Cardiac septum (tissue), 1 donor: Measurements from ENCODE around the gene OPCML. TPM values are rescaled to one million over a fixed set of nuclear protein-coding genes. Genes with fewer than 3 reads are reported as not detected.

Experiments
- DNase-seq: peaks from one replicate; pipeline ENCODE4 v3.0.0-alpha.2; 2020; ENCODE audit warnings: low spot score
- intact Hi-C: fragments of 100-400 bp; cut with DNase I; formaldehyde crosslinking; loops from one replicate; pipeline ENCODE4 v1.14.0; 2022
- total RNA-seq: library from RNA; stranded (reverse); fragmentation: NEBNext Ultra II Directional; extraction: Animal tissue kit (Norgen Biotek cat#: 25700); gene quantifications from one replicate; pipeline ENCODE4 v1.2.1, GENCODE V29; 2021
- donor health status: DM: no; HTN: no; CAD: no.

The OPCML gene
- total RNA-seq, 1 donor from 2014 or later: 0.27 TPM

DNA sequence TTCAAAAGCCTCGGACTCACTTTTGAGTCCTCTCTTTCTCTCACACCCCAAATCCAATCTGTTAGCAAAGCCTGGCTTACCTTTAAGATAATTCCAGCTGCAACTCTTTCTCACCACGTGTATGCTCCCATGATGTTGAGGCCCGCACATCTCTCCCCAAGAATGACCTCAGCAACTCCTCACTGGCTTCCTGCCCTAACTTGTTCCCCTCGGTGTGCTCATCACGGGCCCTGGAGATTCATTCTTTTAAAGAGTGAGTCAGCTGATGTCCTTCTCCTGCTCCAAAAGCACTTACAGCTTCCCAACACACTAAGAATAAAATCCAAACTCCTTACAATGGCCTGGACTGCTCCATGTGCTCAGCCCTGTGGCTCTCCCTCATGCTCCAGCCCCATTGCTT is 1041.3 kb downstream of the OPCML start:
- intact Hi-C loops: no loop called here
- DNase-seq: no peak

DNA sequence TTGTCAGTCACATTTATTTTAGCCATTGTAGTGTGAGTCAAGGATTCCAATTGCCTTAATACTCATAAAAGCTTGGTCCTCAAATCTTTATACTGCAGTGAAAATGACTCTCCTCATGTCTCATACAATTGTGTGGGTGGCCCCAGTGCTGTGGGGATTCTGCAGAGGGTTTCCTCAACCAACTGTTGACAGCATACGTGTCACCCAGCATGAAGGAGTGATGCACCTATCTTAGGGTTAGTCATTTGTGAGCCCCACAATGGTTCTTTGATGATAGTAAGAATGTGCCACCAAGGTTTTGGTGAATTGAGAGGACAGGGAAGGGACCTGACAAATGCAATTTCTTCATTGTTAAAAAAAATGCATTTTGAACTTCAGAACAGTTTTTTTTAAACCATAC is 1046.2 kb downstream of the OPCML start:
- intact Hi-C loops: no loop called here

DNA sequence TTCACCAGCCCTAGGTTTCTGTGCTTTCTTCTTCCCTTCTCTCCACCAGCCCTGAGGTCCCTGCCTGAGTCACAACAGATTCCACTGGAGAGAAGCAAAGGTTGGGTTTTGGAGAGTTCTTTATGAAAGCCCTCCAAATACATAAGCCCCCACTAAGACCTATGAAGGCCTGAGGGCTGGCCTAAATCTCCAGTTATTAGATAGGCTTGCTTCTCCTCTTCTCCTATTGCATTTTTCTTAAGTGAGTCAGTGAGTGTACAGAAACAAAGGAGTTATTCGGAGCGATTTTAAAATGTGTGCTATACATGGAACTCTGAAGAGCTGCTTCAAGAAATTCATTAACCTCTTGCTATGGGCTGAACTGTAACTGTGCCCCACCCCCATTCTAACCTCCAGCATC is 1057.3 kb downstream of the OPCML start:
- intact Hi-C loops: no loop called here
- DNase-seq: no peak

More for the DNA sequence above, 1046.2 kb downstream of the OPCML start:
- no peak for DNase-seq

DNA sequence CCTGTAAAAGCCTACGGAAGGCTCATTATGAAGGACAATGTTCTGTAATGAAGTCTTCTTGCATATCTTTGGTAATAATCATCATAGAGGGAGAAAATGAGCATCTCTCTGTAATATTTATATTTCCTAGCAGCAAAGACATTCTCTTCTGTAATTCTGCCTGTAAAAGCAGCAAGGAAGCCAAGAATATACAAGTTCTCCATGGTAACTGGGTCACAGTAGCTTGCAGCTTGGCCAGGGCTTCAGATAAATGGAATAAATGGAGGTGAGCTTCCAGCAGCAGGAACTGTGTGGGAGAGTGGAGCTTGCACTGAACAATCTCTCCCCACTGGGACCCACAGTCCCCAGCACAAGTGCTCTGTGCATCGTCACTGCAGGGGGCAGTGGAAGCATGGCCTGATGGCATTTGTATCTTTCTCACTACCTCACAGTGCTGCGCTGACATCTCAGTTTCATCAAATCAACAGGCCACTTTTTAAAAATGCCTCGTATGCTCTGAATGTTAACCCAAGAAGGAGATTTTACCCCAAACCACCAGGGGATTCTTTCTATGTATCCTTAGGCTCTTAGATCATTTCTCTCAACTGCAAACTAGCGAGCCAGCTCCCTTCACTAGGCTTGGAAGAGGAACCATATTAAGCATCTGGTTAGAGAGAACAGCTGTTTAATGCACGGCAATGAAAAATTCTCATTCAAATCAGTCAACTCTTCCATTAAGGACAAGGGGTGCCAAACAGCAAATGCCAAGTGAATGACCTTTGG is 1059.7 kb downstream of the OPCML start:
- no peak for DNase-seq
- intact Hi-C loops: no loop called here

DNA sequence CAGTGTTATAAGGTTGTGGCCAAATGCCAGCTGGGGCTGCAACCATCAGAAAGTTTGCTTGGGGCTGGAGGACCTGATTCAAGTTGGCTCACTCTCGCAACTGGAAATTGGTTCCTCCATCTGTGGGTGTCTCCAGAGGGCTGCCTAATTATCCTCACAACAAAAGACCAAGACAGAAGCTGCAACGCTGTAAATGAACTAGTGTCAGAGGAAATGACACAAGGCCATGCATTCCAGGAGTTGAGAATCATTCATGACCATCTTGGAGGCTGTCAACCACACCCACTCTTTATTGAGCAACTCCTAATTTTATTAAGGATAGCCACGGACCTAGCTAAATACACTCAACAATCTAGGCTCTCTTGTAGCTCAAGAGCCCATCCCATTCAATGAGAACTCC is 1060.8 kb downstream of the OPCML start:
- intact Hi-C loops: no loop called here

DNA sequence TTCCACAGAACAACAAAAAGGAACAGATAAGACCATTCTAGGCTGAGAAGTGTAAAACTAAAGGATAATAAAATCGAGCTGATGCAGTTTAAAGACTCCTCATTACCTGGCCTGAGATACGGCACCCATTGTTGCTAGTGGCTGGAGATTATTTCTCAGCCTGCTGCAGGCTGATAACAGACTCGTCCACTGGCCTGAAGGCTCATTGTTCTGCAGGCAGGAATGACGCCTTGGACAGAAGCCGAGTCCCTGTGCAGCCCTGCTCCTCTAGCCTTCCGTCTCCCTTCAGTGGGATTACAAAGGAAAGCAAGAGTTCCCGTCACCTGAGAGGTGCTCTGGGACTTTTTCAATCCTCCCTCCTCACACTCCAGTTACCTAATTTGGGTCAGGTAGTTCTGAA is 1065.3 kb downstream of the OPCML start:
- intact Hi-C loops: no loop called here
- no peak for DNase-seq

More for the DNA sequence above, 1060.8 kb downstream of the OPCML start:
- DNase-seq: no peak

DNA sequence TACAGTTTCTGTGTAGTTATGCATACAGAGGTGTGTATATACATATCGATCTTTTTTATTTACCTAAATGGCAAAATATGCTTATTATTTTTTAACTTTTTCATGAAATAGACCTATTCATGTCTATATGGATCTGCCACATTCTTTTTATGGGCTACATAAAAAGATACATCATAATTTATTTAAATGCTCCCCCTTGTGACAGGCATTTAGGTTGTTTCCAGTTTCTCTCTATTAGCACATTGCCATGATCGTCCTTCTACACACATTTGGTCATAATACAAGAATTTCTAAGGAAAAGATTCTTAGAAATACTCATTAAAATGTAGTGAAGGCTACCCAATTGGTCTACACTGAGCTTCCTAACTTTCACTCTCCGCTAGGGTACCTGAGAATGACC is 1067.4 kb downstream of the OPCML start:
- intact Hi-C loops: no loop called here
- DNase-seq: no peak

DNA sequence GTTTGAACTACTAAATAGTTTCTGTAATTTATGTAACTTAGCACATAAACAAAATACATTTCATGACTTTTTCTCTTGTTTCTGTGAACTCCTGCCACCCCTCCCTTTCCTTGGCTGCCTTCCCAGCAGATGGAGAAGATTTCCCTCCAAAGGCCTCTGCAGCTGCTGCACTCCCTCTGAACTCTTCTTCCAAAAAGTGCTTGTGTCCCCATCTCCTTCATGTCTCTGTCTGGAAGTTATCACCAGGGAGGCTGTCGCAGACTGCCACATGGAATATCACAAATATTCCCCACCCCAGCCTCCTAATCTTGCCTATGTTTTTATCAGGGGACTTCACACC is 1068.3 kb downstream of the OPCML start:
- intact Hi-C loops: no loop called here
- DNase-seq: no peak

DNA sequence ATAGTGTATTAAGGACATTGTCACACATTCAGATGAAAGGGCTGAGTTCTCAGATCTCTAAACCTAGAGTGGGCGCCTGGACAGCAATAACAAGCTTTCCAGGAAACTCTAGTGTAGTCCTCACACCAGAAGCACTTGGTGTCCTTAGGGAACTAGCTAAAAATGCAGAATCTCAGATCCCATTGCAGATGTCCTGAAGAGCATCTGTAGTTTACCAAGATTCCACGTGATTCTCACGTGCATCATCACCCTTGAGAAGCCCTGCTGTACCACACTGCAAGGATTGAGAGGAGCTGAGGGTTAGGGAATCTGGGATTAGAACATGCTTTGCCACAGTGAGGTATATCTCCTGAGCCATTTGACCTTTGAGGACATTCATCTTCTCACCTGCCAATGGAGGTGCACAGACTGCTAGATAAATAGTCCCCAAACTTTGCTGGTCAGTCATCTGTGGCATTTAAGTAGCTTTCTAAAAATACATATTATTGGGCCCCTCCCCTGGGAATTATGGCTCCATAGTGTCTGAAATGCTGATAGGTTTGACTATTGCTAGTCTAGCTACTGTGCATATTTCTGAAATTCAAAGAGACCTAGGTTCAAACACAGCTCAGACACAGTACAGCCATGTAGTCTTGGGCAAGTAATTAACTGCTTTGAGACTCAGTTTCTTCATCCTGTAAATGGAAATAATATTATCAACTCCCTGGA is 1068.9 kb downstream of the OPCML start:
- intact Hi-C loops: no loop called here
- no peak for DNase-seq

DNA sequence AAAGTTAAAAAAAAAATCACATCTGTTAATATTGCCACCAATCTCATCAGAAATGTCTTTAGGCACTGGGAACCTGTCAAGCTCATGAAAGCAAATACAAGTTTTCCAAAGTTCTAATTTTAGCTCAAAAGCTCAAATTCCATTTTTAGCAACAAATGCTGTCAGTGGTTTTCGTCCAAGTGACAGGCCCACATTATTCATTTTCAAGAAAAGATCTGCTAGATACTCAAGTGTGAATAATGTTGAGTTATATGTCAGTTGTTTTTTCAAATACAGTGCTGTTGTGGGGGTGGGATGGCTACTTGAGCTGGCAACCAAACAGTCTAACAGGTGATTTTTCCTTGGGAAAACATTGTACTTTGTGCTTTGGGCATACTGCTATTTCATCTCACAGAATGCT is 1072.6 kb downstream of the OPCML start:
- no peak for DNase-seq
- intact Hi-C loops: no loop called here

DNA sequence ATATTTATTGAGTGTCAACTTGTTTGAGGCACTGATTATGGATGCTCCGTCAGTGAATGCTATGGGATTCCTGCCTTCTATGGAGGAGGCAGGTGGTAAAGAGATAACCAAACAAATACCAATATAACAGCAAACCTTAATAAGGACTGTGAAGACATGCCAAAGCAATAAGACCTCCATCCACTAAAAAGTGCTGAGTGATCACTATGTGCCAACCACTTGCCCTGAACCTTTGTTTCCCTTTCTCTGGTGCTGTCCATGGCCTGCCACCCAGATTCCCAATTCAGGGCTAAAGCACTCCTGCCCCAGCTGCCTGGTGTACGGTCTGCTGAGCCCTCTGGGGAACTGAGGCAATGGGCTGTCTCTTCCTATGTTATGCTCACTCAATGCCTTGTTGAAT is 1074.9 kb downstream of the OPCML start:
- no peak for DNase-seq
- intact Hi-C loops: no loop called here

DNA sequence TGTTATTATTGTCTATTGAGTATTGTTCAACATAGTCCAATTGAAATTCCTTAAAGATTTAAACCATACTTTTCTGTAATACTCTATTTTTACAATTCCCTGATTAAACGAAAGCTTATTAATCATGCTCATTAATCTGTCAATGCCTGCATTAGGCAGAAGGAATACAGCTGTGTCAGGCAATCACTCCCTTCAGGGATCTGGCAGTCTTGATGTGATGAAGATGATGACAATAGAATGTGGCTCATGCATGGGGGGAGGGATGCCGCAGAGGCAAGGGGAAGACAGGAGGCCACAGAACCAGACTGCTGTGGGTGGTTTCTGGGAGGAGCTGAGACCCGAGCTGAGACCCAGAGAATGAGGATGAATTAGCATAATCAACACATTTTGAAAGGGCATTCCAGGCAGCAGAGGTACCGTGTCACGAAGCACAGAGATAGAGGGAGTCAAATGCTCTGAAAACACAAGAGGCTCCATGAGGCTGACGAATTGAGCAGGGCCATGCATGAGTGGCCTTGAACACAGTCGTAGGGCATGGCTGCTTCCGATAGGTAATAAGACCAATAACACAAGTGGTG is 1075.5 kb downstream of the OPCML start:
- intact Hi-C loops: no loop called here
- DNase-seq: no peak

DNA sequence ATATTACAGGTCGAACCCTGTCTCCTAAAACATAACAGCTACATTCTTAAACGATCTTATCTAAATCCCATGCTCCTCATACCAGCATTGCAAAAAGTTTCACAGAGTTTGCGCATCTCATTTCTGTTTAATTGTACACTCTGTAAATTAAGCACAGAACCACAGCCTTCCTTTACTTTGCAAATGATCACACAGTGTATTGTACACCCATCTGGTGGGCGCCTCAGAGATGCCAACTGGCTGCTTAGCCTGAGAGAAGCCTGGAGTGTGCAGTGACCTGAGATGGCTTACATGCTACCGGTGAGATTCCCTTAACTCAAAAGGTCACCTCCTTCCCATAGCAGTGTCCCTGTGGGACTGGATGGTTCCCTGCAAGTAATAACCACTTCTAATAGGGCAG is 1077.3 kb downstream of the OPCML start:
- intact Hi-C loops: no loop called here
- no peak for DNase-seq

DNA sequence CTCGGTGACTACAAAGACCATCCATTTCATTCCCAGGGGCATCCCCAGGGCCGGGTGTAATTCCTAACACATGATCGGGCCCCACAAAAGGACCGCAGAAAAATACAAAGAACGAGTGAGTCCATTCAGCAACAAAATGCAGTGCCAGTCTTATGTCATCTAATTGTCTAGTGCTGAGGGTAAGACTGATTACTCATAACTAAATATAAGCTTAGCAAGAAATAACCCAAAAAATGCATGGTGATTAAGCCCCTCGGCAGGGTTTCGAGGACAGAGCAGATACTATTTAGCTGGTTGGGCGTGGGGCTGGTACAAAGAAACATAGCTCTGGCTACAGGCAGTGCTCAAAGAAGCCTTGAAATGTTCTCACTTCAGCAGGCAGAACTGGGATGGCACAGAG is 1078.9 kb downstream of the OPCML start:
- no peak for DNase-seq
- intact Hi-C loops: no loop called here

DNA sequence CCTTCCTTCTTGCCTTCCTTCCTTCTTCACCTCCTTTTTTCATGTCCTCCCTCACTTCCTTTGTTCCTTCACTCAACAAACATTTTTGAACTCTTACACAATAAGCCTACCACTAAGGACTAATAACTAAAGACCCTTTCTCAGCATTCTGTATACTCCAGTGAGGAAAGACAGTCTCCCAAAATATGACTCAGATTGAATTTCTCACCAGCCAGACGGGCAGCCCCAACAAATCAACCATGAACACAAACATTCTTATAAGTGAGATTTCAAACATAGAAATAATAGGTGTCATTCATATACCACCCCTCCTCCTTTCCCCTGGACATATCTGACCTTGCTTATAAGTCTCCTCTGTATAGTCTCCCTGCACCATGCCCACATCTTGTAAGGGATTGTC is 1079.7 kb downstream of the OPCML start:
- intact Hi-C loops: no loop called here
- no peak for DNase-seq

DNA sequence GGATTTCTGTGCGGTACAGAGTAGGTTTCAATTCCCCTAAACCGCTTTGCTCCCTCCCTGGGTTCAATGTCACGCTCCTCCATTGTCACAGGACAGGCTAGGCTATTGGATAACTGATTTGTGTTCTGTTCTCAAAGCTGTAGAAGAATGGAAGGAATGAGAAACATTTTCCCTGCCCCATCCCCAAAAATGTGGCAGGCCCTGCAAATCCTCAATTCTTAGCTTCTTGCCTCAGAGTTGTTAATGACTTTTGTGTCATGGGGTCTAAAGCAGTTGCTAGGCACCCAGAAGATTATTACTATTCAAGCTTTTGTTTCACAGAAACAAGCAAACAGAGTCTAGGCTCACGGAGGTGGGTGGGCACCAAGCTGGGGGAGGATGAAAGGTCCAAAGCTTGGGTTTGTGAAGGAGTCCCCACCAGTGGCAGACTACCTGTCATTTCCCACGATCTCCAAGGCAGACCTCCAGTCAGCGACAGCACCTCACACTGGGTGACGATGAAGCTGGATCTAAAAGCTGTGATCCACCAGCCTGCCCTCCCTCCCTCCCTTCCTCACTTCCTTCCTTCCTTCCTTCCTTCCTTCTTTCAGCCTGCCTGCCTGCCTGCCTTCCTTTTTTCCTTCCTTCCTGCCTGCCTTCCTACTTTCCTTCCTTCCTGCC is 1080.2 kb downstream of the OPCML start:
- intact Hi-C loops: no loop called here
- DNase-seq: no peak

DNA sequence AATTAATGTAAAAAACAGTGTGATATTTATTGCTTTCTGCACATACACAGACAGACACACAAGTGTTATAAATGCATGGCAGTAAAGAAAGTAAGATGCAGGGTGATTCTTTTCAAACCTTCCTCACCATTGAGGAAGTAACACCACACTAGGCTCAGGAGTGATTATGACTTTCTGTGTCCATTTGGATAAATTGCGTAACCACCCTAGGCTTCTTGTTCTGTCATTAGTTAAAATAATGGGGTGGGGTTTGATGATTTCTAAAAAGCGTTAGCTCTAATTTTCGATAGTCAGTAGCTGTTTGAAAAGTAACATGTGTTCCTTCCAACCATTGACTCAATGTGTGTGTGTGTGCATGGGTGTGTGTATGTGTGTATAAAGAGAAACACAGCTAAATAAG is 1081.7 kb downstream of the OPCML start:
- no peak for DNase-seq
- intact Hi-C loops: no loop called here

DNA sequence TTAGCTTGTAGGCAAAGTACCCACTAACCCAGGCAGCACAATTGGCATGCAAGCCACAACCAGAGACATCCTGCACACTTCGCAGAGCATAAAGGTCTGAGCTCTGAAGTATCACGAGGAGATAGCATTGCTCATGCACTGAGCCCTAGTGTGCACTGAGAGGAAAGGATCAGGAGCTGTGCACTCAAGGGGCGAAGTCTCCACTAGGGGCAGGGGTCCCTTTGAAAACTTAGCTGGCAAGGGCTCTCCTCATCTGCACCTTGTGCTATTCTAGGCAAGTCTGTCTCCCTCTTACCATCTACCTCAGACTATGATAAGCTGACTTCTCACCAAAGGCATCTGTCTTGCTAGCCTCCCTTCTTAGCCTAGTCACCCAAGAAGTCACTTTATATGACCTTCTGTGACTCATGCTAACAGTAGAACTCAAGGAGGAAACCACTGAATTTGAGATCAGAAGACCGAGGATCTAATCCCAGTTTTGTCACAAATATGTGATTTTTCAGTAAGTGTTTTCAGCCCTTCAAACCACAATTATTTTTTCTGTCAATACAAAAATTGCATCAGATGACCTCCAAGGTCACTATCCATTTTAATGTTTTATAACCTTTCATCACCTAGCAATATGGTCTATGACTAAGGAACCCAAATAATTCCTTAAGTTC is 1083.8 kb downstream of the OPCML start:
- intact Hi-C loops: no loop called here
- no peak for DNase-seq

DNA sequence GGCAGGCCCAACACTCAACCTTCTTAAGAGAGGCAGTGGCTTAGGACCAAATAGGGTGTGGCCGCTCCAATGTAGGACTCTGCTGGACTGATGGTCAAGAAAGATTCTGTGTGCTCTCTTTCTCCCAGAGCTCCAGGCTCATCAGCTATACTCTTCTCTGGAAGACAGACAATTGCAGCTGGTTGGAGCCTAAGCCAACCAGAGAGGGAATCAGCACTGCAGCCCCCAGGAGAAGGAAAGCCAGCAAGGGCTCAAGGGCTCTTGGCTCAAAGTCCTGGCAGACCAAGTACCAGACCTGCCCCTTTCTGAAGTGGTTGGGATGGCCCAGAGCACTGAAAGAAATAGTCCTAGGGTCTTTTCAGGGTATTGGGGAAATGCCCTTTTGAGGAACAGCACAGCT is 1084.5 kb downstream of the OPCML start:
- intact Hi-C loops: no loop called here
- DNase-seq: no peak

DNA sequence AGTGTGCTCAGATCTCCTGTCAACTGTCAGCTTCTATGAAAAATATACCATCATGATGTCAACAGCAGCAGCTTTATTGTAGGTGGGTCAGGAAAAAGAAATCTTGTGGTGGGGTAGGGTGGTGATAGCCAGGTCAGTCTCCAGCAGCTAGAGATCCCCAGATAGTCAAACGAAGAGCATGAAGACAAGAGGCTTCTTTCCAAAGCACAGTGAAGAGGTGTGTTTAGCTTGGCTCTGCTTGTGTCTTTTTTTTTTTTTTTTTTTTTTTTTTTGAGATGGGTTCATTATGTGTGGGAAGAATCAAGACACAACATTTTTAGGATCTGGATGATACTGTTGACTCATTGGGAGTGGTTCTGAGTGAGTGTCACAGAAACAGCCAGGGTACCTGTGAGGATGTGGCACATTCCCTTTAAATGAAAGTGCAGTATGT is 1086.4 kb downstream of the OPCML start:
- no peak for DNase-seq
- intact Hi-C loops: no loop called here
